GM12878 (cell line): ENCODE measurements around the gene RASGRF1. TPM values are rescaled to one million over a fixed set of nuclear protein-coding genes. Genes with fewer than 3 reads are reported as not detected.

Experiments
- HDAC2 ChIP-seq: fragments of 200-600 bp; sonication (generic); IDR thresholded peaks from 2 replicates; pipeline ENCODE4 v1.6.1; 2017
- NBN ChIP-seq: fragments of 450-650 bp; IDR thresholded peaks from 2 replicates; pipeline ENCODE4 v1.6.1; 2016
- PAX5 ChIP-seq: IDR thresholded peaks from 2 replicates; pipeline ENCODE4 v1.6.1; 2011; ENCODE audit warnings: low read depth, low read length, borderline replicate concordance
- POU2F2 ChIP-seq: IDR thresholded peaks from 3 replicates; pipeline ENCODE4 v1.6.1; 2011; ENCODE audit warnings: low read depth, mild to moderate bottlenecking, low read length, borderline replicate concordance
- RELB ChIP-seq: fragments of 450-650 bp; IDR thresholded peaks from 2 replicates; pipeline ENCODE4 v1.6.1; 2017; ENCODE audit warnings: low read depth, mild to moderate bottlenecking, moderate library complexity
- TCF3 ChIP-seq: IDR thresholded peaks from 2 replicates; pipeline ENCODE4 v1.6.1; 2012; ENCODE audit warnings: low read depth, mild to moderate bottlenecking, low read length, borderline replicate concordance; ENCODE audit not compliant: insufficient read depth
- ZNF687 ChIP-seq: fragments of 450-650 bp; IDR thresholded peaks from 2 replicates; pipeline ENCODE4 v1.6.1; 2017; ENCODE audit warnings: mild to moderate bottlenecking, moderate library complexity
- polyA plus RNA-seq, 11 experiments: library from polyadenylated mRNA; depleted of rRNA in 4 of 11; unstranded in 6 of 11; stranded (reverse) in 5 of 11; fragments of >200 nt; fragmentation: Nextera tagmentation in 4 of 11; fragmentation: Illumina TruSeq in 1 of 11; extraction: Ambion mirVana in 4 of 11; extraction: Trizol in 1 of 11; gene quantifications; 1 replicate in 1 of 11; 2 replicates in 10 of 11; pipeline versions ENCODE4 v1.2.1 to v1.2.3, GENCODE V29; 2011 to 2016; ENCODE audit warnings: inconsistent platforms in 2 of 11, missing spikeins in 2 of 11, low read depth in 1 of 11
- total RNA-seq, 4 experiments: library from RNA; depleted of rRNA in 3 of 4; stranded (reverse); fragments of >200 nt in 3 of 4; fragmentation: Illumina TruSeq in 1 of 4; extraction: Trizol in 1 of 4; gene quantifications; 2 replicates each; pipeline versions ENCODE4 v1.2.1 to v1.2.3, GENCODE V29; 2013 to 2021
- TF ChIP-seq, protein P1 (sequence below): IDR thresholded peaks from 2 replicates; pipeline ENCODE4 v1.6.1; 2011; ENCODE audit warnings: low read depth, low read length, improper control_type of control experiment, borderline replicate concordance

RASGRF1 gene
- total and polyA plus RNA-seq, 10 of the 15 experiments (the other 5 are each of a cell fraction or from before 2014, with no cell fraction given), result 0.20 to 1.9 (median 0.86) TPM

DNA sequence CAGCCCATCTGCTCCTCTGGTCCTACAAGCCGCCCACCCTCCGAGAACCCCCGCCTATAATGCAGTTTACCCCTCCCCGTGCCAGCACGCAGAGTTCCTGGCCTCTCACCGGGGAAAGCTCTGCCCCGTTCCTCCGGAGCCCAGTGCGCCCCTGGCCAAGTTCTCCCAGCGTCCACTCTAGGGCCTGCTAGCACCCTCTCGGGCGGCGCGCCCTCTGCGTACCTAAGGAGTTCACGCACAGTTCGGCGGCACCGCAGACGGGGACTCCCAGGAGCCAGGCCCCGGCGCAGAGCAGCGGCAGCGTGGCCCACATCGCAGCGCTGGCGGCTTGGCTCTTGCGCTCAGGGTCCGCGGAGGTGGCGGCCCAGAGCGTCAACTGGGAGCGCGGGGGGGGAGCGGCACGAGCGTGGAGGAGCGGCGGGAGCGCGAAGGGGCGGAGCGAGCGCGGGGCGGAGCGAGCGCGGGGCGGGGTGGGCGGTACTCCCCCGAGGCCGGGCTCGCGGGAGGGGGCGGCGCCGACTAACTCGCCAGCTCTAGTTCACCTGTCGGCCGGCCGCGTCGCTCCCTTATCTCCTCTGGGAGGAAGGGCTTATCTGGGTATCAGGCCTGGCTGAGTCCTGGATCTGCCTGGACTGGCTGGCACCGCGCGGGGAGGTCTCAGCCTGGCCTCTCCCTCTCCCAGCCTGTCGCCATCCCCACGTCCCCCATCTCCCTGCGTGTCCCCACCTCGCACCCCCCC, 145.7 kb downstream of the RASGRF1 start, which contains the start of gene CTSH (continued):
- TF ChIP-seq ZNF687 (peak; percentile 91), RELB (0 out of 2 replicates have a peak, but pooled peaks have one; percentile 28), NBN (peak; percentile 61), POU2F2 (peak; percentile 73; the same call in 1 of the 3 replicates), TCF3 (0 out of 2 replicates have a peak, but pooled peaks have one; percentile 11), HDAC2 (no peak), PAX5 (peak; percentile 34; the same call in 1 of the 2 replicates)
- TF ChIP-seq, protein P1, sequence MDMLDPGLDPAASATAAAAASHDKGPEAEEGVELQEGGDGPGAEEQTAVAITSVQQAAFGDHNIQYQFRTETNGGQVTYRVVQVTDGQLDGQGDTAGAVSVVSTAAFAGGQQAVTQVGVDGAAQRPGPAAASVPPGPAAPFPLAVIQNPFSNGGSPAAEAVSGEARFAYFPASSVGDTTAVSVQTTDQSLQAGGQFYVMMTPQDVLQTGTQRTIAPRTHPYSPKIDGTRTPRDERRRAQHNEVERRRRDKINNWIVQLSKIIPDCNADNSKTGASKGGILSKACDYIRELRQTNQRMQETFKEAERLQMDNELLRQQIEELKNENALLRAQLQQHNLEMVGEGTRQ, result no peak
